ENCODE measurements around the gene DCTN4. TPM values are rescaled to one million over a fixed set of nuclear protein-coding genes. Genes with fewer than 3 reads are reported as not detected.
A peak's percentile ranks its signal among the peaks of the same experiment; 100 is the strongest.

Gene DCTN4
- total and polyA plus RNA-seq, 9 of the 15 experiments (the other 6 are each of a cell fraction or from before 2014, with no cell fraction given): 20.4 to 64.9 (median 49.9) TPM

GRCh38 chr5:150801117-150801927 is 42.5 kb upstream of the DCTN4 start (continued):
- no peak for TF ChIP-seq E4F1 (CRISPR knock-in tag; IDR thresholded peaks at IDR 0.05; ENCODE audit: borderline replicate concordance)
- no peak for TF ChIP-seq PHTF2 (CRISPR knock-in tag; IDR thresholded peaks at IDR 0.05)
- no peak for TF ChIP-seq NUFIP1 (IDR thresholded peaks at IDR 0.05; ENCODE audit: partially characterized antibody)
- no peak for TF ChIP-seq MLLT1 (IDR thresholded peaks at IDR 0.05)
- no peak for TF ChIP-seq FOXP1 (CRISPR knock-in tag; IDR thresholded peaks at IDR 0.05)
- TF ChIP-seq MAFG (tag; conservative IDR thresholded peaks at IDR 0.05): no peak
- TF ChIP-seq USF1 (CRISPR knock-in tag; IDR thresholded peaks at IDR 0.05): no peak
- no peak for TF ChIP-seq XRCC3 (IDR thresholded peaks at IDR 0.05)
- TF ChIP-seq ZNF277 (CRISPR knock-in tag; IDR thresholded peaks at IDR 0.05; ENCODE audit: borderline replicate concordance): no peak
- peak; percentile 70; the same call in 1 of the 2 replicates for TF ChIP-seq ZEB2 (IDR thresholded peaks at IDR 0.05)
- TF ChIP-seq TSC22D4 (tag; IDR thresholded peaks at IDR 0.05): no peak
- TF ChIP-seq PHF8 (IDR thresholded peaks at IDR 0.05; ENCODE audit: borderline replicate concordance, low read length): no peak
- TF ChIP-seq SMAD4 (CRISPR knock-in tag; conservative IDR thresholded peaks at IDR 0.05): 0 out of 2 replicates have a peak, but pooled peaks have one; percentile 35
- TF ChIP-seq NFYB (IDR thresholded peaks at IDR 0.05; ENCODE audit: extremely low read depth, insufficient read length): no peak
- no peak for TF ChIP-seq TCF3 (CRISPR knock-in tag; IDR thresholded peaks at IDR 0.05)
- TF ChIP-seq YY1 (IDR thresholded peaks at IDR 0.05; ENCODE audit: borderline replicate concordance in 1 of 3, control insufficient read depth in 1 of 3, extremely low read depth in 1 of 3, insufficient read depth in 3 of 3, insufficient read length in 1 of 3, insufficient replicate concordance in 2 of 3, low read depth in 1 of 3, low read length in 2 of 3): no peak
- TF ChIP-seq TEAD4 (IDR thresholded peaks at IDR 0.05; ENCODE audit: low read length): peak; percentile 50
- no peak for TF ChIP-seq TEAD4 (CRISPR knock-in tag; IDR thresholded peaks at IDR 0.05; ENCODE audit: borderline replicate concordance)
- TF ChIP-seq MYBL2 (IDR thresholded peaks at IDR 0.05; ENCODE audit: low read depth): no peak
- TF ChIP-seq MYBL2 (CRISPR knock-in tag; IDR thresholded peaks at IDR 0.05; ENCODE audit: borderline replicate concordance): no peak
- TF ChIP-seq RBBP5 (IDR thresholded peaks at IDR 0.05; ENCODE audit: borderline replicate concordance, insufficient read depth, low read length, poor library complexity, severe bottlenecking): no peak
- no peak for TF ChIP-seq ZNF239 (CRISPR knock-in tag; IDR thresholded peaks at IDR 0.05)
